Activated CD4-positive, alpha-beta T cell treated with anti-CD3 and anti-CD28 coated beads, Interleukin-2, Interleukin-6, amounts not matched to agents 100 ng/mL and 50 ng/mL, durations not matched to agents 16 hours and 8 hours (primary cell): ENCODE data around the gene SGK1.
"Not testable (repeated sequence)": the region's sequence is repeated elsewhere in the genome, so short reads cannot be mapped to it uniquely, and the experiment has no call there.

Experiments
- DNase-seq: peaks from one replicate; pipeline ENCODE4 v3.0.0-alpha.2; 2020

Gene SGK1

GRCh38 chr6:134326192-134326591 lies 8.3 kb upstream of the SGK1 start:
- DNase-seq = not testable (repeated sequence)

GRCh38 chr6:134324766-134325165 lies 6.9 kb upstream of the SGK1 start:
- DNase-seq = no peak

GRCh38 chr6:134324141-134324540 lies 6.2 kb upstream of the SGK1 start:
- DNase-seq = no peak

- no peak for DNase-seq
These were observed 5.8 kb upstream of the SGK1 start for GRCh38 chr6:134323698-134324097.

- no peak for DNase-seq
These were observed 5.4 kb upstream of the SGK1 start for GRCh38 chr6:134323294-134323693.

- no peak for DNase-seq
These were observed 4.3 kb upstream of the SGK1 start for GRCh38 chr6:134322216-134322615.

- DNase-seq = no peak
These were observed 3.3 kb upstream of the SGK1 start for GRCh38 chr6:134321246-134321645.

- DNase-seq = not testable (repeated sequence)
These were observed 1.8 kb upstream of the SGK1 start for GRCh38 chr6:134319686-134320085.

- no peak for DNase-seq
These were observed 1.0 kb upstream of the SGK1 start for GRCh38 chr6:134318974-134319281.

GRCh38 chr6:134318236-134318973 lies 493 bp upstream of the SGK1 start:
- DNase-seq = no peak

- DNase-seq = no peak
These were observed 1.0 kb downstream of the SGK1 start for GRCh38 chr6:134316733-134317431.

- DNase-seq = no peak
These were observed 1.9 kb downstream of the SGK1 start for GRCh38 chr6:134315974-134316441.

- no peak for DNase-seq
These were observed 2.7 kb downstream of the SGK1 start for GRCh38 chr6:134315189-134315588.

GRCh38 chr6:134314006-134314821 lies 3.7 kb downstream of the SGK1 start:
- DNase-seq = no peak

- no peak for DNase-seq
These were observed 5.8 kb downstream of the SGK1 start for GRCh38 chr6:134312038-134312660.

GRCh38 chr6:134310817-134311216 lies 7.1 kb downstream of the SGK1 start:
- no peak for DNase-seq

- no peak for DNase-seq
These were observed 7.8 kb downstream of the SGK1 start for GRCh38 chr6:134309983-134310605.

GRCh38 chr6:134309227-134309626 lies 8.7 kb downstream of the SGK1 start:
- DNase-seq = no peak

- no peak for DNase-seq
These were observed 9.1 kb downstream of the SGK1 start for GRCh38 chr6:134308800-134309199.

GRCh38 chr6:134307870-134308269 lies 10.0 kb downstream of the SGK1 start:
- no peak for DNase-seq

- no peak for DNase-seq
These were observed 10.8 kb downstream of the SGK1 start for GRCh38 chr6:134307075-134307474.

GRCh38 chr6:134304381-134304780 lies 13.5 kb downstream of the SGK1 start:
- DNase-seq = not testable (repeated sequence)

GRCh38 chr6:134303891-134304290 lies 14.0 kb downstream of the SGK1 start:
- no peak for DNase-seq
